ENCODE data around the gene F2. TPM values are rescaled to one million over a fixed set of nuclear protein-coding genes. Genes with fewer than 3 reads are reported as not detected.

Gene F2
- total RNA-seq, 1 experiment from 2014 or later = 0.47 TPM

GRCh38 chr11:46733234-46733633 lies 14.2 kb downstream of the F2 start:
- Histone ChIP-seq H3K27me3 (ENCODE audit: insufficient read depth, low read length) (no peaks in the 10 kb centered on the region), H3K27ac (ENCODE audit: low read depth, low read length) (no peak overlapping the region), H3K4me2 (ENCODE audit: low read length) (no peak overlapping the region), H3K79me2 (ENCODE audit: insufficient read depth, low read length) (no peaks in the 10 kb centered on the region), H3K4me1 (ENCODE audit: control insufficient read depth in 1 of 2, insufficient read depth in 2 of 2, low read length in 2 of 2) (no peaks in the 10 kb centered on the region), H3K9me3 (ENCODE audit: control insufficient read depth in 1 of 2, insufficient read depth in 1 of 2, low read depth in 1 of 2, low read length in 2 of 2) (no peaks in the 10 kb centered on the region), H3K9ac (ENCODE audit: low read length) (no peak overlapping the region), H2AFZ (ENCODE audit: low read depth, low read length, poor library complexity, severe bottlenecking) (no peak overlapping the region), H3K9me2 (ENCODE audit: insufficient read depth) (no peaks in the 10 kb centered on the region), H3K36me3 (ENCODE audit: control insufficient read depth in 1 of 2, insufficient read depth in 2 of 2, low read length in 2 of 2) (no peaks in the 10 kb centered on the region), H3K4me3 (replicated peaks in 1 of 2; ENCODE audit: low read depth in 1 of 2, low read length in 2 of 2) (no peak overlapping the region), H4K20me1 (ENCODE audit: insufficient read depth) (no peaks in the 10 kb centered on the region)
- intact Hi-C loops (cut with micrococcal nuclease) = no loop called here
- DNase-seq (ENCODE audit: low read depth, low spot score) (no peak), ATAC-seq (no peak)
- TF ChIP-seq ELF1 (IDR thresholded peaks at IDR 0.05; ENCODE audit: borderline replicate concordance, low read depth) (no peak), CEBPB (IDR thresholded peaks at IDR 0.05; ENCODE audit: low read depth) (no peak), CTCF (IDR thresholded peaks at IDR 0.05 in 2 of 3, conservative IDR thresholded peaks at IDR 0.05 in 1 of 3; ENCODE audit: borderline replicate concordance in 1 of 3, insufficient read depth in 1 of 3, low read depth in 2 of 3, low read length in 2 of 3) (no peak), FOSL1 (IDR thresholded peaks at IDR 0.05; ENCODE audit: low read depth) (no peak), EZH2phosphoT487 (IDR thresholded peaks at IDR 0.05; ENCODE audit: borderline replicate concordance) (no peak), ZNF274 (IDR thresholded peaks at IDR 0.05; ENCODE audit: low read depth, low read length) (no peak), RAD21 (IDR thresholded peaks at IDR 0.05; ENCODE audit: low read depth) (no peak), ZFX (IDR thresholded peaks at IDR 0.05) (no peak), ZBTB33 (IDR thresholded peaks at IDR 0.05; ENCODE audit: extremely low read depth, insufficient replicate concordance, low read length) (no peak), POLR2A (IDR thresholded peaks at IDR 0.05; ENCODE audit: borderline replicate concordance, extremely low read depth, insufficient read depth, insufficient read length) (no peak), SP1 (IDR thresholded peaks at IDR 0.05; ENCODE audit: low read depth) (no peak), EZH2 (IDR thresholded peaks at IDR 0.05) (no peak)
- TF ChIP-seq, protein P1, sequence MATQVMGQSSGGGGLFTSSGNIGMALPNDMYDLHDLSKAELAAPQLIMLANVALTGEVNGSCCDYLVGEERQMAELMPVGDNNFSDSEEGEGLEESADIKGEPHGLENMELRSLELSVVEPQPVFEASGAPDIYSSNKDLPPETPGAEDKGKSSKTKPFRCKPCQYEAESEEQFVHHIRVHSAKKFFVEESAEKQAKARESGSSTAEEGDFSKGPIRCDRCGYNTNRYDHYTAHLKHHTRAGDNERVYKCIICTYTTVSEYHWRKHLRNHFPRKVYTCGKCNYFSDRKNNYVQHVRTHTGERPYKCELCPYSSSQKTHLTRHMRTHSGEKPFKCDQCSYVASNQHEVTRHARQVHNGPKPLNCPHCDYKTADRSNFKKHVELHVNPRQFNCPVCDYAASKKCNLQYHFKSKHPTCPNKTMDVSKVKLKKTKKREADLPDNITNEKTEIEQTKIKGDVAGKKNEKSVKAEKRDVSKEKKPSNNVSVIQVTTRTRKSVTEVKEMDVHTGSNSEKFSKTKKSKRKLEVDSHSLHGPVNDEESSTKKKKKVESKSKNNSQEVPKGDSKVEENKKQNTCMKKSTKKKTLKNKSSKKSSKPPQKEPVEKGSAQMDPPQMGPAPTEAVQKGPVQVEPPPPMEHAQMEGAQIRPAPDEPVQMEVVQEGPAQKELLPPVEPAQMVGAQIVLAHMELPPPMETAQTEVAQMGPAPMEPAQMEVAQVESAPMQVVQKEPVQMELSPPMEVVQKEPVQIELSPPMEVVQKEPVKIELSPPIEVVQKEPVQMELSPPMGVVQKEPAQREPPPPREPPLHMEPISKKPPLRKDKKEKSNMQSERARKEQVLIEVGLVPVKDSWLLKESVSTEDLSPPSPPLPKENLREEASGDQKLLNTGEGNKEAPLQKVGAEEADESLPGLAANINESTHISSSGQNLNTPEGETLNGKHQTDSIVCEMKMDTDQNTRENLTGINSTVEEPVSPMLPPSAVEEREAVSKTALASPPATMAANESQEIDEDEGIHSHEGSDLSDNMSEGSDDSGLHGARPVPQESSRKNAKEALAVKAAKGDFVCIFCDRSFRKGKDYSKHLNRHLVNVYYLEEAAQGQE (IDR thresholded peaks at IDR 0.05; ENCODE audit: low read depth) = no peak
- RAD21 ChIA-PET (ENCODE audit: low non-redundant PET in 1 of 2, low total read pairs in 2 of 2, uncharacterized antibody in 2 of 2, unreplicated experiment in 2 of 2) = no interaction called here
- CTCF ChIA-PET = no interaction called here
- no TSS peak for BruUV-seq (replicated peaks)
- POLR2A ChIA-PET = interaction anchor here (0.5 kb wide), 1 partner anchor 24 kb away, joined by 3 read pairs; no protein-coding TSS in a partner anchor
